ENCODE data around the gene MEG3.

Gene MEG3

DNA sequence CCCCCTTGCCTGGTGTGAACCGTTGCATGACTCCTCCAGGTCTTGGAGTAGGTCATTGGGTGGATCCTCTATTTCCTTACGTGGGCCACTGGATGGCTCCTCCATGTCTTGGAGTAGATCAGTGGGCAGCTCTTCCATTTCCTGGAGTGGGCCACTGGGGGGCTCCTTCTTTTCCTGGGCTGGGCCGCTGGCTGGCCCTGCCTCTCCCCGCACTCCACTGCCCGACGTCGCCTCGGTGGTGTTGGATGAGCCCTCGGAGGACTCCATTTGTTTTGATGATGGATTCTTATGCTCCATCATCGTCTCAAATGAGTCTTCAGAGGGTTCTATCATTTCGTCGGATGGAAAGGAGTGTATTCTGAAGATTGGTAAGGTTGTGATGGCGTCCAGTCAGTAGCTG, 58.5 kb downstream of the MEG3 start:
- no peak for DNase-seq

DNA sequence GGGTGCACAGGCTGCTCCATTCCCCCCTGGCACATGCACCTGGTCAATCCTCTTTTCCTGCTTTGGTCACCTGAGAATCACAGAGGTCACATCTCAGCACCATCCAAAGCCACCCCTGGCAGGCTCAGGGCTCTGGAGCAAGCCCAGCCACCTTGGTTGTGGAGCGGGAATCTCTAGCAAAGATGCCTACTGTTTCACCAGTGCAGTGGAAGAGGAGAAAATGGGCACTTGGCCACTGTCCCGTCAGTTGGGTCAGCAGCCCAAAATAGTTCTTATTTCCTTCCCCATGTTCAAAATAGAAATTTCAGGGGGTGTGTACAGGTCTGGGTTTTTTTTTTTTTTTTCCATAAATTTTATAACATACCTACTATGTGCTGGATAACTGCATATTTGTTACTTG, 59.3 kb downstream of the MEG3 start:
- DNase-seq, result no peak

DNA sequence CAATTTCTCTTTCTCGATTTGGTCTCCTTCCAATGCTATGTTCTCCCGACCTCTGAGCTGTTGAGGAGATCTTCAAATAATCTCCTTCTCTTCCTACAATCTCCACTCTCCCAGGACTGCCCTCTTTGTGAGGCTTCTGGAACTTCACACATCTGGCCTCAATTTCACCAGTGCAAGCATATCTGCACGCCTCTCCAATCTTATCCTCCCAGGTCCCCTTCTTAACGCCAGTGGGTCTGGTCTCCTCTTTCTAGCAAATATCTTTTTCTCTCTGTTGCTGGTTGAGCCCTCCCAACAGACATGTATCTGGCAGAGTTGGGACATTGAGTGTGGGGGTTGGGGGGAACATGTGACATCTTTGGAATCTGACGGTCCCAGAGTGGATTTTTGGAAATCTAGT, 59.7 kb downstream of the MEG3 start:
- DNase-seq, result peak; percentile 59

DNA sequence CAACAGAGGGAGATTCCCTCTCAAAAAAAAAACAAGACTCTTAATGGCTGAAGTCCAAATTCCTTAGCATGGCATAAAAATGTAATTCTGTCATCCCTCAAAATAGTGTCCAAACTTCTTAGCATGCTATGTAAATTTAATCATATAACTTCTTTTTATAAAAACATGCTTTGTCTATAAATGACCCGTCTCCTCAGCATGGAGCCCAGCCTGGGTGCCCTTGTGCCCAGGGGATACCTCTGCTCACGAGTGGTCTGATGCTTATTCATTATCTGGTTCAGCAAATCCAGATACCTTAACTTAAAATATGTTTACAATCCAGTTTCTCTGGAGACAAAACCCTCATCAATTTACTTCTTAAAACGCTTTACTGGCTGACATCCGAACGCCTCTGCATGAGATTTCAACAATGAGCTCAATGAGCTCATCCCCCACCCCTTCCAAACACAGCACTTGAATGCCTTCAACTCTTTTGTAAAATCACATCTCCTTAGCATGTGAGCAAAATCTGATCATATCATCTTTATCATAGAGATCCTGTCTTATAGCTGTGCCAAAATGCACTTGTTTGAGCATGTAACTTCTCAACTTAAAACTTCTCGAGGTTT, 61.9 kb downstream of the MEG3 start:
- no peak for DNase-seq

DNA sequence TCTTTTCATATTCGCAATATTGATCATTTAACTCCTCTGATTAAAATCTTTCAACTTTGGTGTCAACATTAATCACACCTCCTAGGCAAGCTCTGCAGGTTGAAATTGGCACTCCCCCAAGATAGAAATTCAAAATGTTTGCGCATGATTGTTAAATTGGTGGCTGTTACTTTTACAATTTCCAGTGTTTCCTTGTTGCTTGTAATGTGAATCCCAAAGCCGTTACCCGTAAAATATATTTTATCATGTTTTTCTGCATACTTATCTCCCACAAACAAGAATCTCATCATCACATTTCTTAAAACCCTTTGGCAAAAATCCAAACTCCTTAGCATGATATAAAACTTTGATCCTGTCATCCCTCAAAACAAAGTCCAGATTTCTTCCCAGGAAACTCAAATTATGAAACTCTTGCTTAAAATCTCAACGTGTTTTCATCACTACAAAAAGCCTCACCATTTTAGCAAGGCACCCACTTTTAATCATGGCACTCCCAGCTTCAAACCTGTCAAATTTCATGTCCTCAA, 62.9 kb downstream of the MEG3 start:
- no peak for DNase-seq

DNA sequence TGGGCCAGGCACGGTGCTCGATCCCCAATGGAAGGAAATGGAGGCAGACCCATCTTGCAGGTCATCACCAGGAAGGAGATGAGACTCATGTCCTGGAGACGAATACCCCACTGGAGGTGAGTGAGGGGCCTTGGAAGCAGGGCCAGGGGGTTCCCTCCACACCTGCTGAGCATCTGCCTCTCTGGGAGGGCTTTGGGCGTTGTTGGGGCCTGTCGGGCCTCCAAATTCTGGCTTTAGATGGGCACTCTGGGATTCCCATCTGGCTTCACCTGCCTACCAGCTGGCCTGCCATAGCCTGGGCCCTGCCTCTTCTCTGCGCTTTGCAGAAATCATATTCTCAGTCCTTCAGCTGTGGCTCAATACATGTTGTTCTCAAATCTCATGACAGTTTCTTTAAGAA, 63.7 kb downstream of the MEG3 start:
- peak; percentile 27 for DNase-seq

DNA sequence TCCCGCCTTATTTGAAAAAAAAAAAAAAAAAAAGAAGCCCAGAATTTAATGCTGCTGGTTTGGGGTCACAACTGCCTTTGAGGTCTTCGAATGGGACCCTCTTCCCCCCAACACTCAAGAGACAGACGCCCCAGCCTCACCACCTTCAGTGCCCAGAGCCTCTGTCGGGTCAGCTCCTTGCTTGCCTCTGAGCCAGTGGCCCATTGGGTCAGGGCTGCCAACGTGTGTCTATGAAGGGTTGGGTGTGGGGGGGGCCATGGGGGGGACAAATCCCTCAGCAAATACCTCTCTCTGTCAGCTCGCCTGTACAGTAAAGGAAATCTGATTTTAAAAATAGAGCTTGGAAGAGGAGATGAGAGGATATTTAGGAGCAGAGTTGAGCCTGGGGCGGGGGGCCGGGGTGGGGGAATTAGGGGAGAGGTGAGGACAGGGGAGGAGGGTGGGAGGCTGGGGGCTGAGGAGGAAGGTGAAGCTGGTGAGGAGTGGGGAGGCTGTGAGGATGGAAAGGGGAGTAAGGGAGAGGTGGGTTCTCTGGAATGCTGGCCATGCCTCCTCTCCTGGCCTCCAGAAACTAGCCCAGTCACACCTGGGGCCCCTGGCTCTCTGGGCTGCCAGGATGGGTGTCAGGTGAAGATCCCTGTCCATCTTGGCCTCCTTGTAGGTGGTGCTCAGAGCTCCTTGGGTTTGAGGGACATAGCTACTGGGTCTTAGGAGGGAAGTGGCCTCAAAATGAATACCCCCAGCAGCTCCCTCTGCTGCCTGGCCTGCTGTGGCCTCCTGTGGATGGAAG, 64.3 kb downstream of the MEG3 start:
- peak; percentile 19 for DNase-seq

DNA sequence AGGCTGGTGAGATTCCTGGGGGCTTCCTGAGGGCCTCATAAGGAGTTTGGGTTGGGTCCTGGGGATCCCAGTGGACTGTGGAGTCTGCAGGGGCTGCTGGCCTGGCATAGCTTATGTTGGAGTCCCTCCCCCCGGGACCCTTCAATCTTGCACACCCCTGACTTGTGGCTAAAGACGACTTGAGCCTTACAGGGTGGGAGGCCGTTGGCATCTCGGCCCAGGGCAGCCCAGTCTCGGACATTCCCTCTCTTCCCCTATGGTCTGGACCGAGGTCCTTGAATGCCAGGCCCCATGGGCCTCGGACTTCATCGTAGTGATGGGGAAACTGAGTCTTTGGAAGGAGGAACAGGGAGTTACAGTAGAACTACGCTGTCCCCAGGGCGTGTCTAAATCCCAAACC, 65.1 kb downstream of the MEG3 start:
- no peak for DNase-seq

DNA sequence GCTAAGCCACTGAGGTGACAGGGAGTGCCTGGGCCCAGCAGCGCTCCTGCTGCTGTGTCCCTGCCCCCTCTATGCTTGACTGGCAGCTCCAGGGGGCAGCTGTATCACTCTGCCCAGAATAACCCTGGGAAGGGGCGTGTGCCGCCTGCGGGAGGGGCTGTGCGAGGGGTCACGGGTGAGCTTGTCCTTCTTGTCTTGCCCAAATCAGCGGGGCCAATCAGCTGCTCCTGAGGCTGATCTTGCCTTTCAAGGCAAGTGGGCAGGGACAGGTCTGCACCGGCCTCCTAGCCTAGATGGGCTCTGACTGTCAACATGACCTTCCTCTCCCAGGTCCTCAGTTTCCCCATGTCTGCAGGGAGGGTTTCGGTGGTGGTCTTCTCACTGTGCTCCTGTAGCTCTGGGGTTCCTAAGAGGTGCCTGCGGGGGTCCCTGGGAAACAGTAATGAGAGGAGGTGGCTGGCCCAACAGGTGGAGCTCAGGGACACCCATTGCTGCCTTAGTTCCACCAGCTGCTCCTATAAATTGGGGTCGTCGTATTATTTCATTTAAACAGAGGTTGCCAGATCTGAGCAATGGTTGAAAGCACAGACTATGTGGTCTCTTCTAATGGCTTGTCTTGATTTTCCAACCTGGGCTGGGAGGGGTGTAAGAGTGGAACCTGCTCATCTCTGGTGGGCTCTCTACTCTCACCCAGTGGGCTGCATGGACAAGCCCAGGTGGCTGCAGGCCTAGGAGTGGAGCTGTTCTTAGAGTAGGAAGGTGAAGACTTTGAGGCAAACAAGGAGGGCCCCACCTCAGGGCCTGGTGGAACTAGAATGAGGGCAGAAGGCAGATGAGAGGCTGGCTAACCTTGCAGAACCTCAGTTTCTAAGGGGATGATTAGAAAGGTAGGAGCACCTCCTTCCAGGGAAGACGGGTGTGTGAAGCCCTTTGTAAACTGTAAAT, 65.9 kb downstream of the MEG3 start:
- peak; percentile 43 for DNase-seq

DNA sequence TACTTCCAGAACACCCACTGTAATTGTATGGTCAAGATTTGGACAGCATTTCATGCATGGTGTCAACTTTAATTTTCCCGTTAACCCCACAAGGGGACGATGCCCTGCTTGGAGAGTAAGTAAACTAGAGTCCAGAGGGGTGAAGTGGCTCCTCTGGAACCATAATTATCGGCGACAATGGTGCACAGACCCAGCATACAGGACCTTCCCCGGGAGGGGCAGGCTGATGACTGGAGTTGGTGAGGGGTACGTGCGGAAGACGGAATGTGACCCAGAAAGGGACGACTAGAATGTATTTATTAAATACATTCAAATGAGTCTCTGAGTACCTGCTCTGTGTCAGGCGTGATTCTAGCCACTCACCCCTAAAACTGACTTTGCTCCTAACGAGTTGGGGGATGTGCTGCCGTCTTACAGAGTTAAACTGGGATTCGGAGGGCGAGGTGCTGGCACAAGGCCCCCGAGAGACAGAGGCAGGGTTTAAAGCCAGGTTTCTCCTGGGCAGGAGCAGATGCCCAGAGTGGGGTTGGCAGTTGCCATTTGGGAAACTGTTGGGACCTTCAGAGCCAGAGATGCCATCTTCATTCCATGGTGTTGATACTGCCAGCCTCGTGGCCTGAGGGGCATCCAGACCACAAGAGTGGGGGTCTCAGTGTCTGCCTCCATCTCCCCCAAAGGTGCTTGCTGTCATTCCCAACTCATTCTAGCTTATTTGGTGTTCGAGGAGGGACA, 66.7 kb downstream of the MEG3 start:
- DNase-seq, result no peak

DNA sequence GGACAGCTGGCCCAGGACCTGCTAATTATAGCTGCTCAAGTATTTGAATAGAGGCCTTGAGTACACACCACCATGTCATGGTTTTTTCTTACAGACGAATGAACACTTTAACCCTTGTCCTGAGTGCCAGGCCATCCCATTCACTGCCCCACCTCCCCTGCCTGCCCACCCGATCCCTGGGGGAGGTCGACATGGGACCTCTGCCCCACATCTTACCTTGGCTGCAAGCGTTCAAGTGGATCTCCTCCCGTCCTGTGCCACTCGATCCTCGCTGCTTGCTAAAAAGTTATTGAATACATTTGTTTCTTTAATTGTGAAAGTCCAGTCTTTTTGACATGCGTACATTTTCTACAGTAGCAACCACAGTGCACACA, 67.3 kb downstream of the MEG3 start:
- DNase-seq, result no peak

DNA sequence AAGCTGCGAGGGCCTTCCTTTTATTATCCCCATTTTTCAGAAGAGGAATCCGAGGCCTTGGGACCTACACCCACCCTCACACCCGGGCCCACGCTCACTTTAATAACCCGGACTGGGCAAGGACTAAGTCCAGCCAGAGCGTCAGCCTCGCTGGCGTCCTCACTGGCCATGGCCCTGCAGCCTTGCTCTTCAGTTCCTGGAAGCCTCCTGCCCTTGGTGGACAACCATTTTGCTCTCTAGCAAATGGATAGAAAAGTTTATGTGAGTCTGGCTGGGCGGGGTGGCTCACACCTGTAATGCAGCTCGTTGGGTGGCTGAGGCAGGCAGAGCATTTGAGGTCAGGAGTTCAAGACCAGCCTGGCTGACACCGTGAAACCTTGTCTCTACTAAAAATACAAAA, 67.8 kb downstream of the MEG3 start:
- no peak for DNase-seq

DNA sequence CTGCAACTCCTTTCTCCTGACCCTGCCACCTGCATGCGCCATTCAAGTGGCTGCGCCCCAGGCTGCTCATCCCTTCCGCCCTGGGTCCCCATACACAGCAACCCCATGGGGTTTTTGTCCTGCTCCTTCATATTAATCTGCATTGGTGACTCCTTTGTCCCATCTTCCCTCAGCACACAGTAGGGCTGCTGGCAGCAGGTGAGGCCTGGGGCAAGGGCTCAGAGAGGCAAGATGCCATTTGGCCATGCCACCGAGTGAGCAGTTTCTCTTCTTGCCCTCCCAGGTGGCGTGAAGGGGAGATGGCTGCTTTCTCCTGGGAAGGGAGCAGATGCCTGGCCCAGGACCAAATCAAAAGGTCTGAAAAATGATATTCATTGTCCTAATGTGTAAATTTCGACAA, 68.5 kb downstream of the MEG3 start:
- no peak for DNase-seq

DNA sequence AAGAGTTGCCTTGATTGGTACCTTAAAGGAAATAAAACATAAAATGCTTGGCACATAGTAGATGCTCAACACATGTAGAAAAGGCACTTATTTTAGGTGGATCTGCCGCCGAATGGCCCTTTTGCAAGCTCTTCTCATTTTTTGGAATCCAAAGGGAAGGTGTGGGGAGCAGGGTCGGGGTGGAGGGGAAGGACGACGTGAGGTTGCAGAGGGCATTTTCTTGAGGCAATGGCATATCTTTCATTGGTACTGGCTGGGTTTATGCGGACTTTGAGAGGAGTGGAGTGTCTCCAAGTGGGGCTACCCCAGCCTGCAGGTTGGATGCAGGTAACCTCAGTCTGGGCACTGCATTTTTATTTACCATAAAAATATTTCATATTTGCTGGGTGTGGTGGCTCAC, 69.5 kb downstream of the MEG3 start:
- DNase-seq, result no peak

DNA sequence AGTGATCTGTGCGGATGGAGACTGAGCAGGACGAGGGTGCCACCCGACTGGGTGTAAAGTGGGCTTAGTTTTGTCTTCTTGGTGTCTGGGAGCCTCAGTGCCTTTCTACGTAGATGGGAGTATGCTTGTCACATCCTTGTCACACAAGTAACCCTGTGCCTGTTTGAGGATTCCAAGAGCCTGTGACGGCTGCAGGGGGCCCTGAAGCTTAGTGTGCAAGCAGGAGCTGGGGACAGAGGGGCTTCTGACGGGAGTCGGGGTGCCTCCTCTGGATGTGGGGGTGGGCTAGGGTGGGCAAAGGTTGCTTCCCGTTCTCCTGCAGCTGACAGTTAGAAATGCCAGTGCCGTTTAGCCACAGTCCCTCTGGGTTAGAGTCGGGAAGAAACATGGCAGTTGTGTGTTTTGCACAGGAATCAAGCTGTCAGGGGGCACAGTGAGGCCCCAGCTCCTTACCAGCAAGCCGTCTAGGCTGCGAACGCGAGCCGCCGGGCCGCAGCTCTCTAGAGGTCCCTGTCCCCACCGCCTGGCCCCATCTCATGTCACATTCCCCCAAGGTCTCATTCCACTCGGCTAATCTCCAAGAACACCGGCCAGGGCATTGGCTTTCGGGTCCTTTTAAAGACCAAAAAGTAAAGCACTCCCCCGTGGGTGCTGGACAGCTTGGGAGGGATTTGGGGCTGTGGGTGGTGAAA, 70.6 kb downstream of the MEG3 start:
- peak; percentile 20 for DNase-seq

DNA sequence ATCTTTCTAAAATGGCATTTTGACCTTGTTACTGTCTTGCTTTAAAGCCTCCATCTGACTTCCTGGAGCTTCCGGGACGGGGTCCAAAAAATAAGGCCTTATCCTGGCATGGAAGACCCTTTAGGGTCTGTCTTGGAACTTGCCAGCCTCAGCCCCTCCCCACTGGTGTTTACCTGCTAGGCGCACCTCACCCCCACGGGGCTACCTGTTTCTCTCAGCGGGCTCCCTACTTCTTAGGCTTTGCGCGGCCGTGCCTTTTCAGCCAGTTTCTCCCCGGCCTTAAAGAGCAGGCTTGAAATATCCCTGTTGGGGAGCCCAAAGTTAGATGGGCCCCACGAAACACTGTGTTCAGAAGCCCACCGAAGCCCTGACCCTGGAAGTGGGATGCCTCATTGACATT, 72.5 kb downstream of the MEG3 start:
- DNase-seq, result no peak

DNA sequence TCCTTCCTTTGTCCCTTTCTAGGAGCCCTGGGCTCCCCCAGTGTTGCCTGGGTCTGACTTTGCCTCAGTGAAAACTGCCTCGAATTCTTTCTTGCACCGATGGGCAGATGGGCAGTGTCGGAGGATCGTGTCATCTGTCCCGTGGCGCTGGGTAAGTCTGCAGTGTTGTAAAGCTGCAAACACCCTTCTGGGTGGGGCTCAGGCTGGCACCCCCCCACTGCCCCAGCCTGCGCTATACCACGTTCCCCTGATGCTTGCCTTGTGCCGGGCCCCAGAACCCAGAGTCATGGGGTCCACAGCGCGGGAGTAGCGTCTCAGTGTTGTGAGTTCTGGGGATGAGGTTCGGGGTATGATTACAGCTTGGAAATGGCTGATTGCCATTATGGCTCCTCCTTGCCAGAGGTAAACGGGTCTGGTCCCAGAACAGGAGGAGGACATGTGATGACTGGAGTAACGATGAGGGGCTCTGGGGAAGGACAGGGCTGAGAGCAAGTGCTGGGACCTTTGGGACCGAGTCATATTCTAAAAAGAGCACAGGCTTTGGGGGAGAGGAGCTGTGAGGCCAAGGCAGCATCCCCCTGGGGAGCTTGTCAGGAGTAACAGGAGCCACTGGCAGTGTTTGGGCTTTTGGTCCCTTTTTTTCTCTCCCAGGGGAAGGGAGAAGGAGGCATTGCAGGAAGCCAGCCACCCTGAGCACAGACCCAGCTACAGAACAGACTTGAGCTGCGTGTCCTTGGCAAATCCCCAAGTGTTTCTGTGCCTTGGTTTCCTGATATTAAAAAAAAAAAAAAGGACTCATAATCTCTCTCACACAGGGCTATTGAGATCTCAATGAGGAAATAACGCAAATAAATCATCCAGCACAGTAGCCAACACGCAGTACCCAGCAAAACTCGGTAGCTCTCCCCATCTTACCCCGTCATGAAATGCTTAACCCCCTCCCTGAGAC, 73.3 kb downstream of the MEG3 start:
- peak; percentile 50 for DNase-seq

DNA sequence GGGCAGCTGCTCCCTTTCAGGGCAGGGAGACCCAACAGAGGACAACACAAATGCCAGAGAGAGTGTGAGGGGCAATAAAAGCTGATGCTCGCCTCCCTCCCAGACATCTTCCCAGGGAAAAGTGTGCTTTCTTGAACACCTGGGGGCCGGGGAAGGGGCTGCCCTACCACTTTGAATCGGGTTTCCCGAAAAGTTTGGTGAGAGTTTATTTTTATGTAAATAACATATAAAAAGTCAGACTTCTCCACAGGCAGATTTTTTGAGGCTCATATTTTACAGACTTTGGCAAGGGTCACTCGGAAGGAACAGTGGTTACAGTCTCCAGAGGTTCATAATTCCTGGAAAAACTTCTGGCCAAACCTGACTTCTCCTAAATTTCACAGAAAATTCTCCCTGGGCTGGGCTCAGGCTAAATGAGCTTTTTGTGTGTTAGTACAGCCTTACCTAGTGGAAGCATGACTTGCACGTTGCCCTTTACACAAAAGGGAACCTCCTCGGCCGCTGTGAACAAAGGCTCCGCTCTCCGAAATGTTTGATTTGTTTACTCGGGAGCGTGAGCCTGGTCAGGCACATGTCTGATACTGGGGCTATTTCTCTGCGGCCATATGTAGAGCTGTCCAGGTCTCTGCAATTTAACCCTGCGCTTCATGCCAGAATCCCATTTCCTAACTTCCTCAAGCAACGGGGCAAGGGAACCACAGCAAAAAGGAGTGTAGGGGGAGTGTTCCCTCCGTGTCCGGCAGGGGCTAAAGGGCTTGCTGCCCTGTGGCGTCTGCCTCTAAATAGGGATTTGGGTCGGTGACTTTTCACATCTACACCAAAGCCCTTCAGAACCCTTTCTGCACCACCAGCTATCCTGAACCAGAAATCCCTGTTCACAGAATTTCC, 74.2 kb downstream of the MEG3 start:
- DNase-seq, result peak; percentile 81

DNA sequence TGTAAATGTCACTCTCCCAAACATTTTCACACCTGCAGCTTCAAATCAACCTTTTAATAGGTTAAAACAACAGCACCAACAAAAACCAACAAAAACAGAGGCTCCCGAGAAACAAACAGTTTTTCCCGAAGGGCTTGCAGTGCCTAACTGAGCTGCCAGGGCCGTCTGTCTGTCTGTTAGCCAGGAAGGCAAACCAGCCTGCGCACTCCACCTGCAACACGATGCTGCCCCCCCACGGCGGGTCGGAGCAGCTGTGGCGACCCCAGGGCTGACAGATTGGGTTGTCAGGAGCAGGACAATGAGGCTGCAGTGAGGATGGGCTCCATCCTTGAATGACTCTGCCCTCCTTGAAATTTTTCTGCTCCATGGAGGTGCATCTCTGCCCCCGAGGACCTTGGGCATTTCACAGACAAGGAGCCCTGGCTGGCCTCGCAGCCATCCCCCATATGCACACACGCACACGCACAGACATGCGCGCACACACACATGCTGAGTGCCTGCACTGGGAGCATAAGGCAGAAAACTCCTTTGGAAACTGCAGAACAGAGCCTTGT, 75.0 kb downstream of the MEG3 start:
- DNase-seq, result peak; percentile 74

All from right hindlimb (tissue), 1 donor.